ENCODE results near the gene CRABP2.

The CRABP2 gene

GRCh38 chr1:156728599-156729462, 23.4 kb upstream of the CRABP2 start, which contains the start of gene ISG20L2:
Gene ISG20L2, minus strand, starts transcription at chr1:156728766. Its CDS starts 1,114 bp downstream, at chr1:156727652.
- peak within 1 kb of the TSS; percentile 98 for H3K4me3 ChIP-seq (replicated peaks; ENCODE audit: low read depth, low read length)
- TF ChIP-seq CTCF (IDR thresholded peaks at IDR 0.05; ENCODE audit: low read depth, low read length, missing control alignments): no peak
- peak; percentile 92 for DNase-seq (ENCODE audit: extremely low read depth, low read depth)

- H3K4me3 ChIP-seq (replicated peaks; ENCODE audit: low read depth, low read length): peak within 1 kb of the TSS; percentile 98
- no peak for TF ChIP-seq CTCF (IDR thresholded peaks at IDR 0.05; ENCODE audit: low read depth, low read length, missing control alignments)
- no peak for DNase-seq (ENCODE audit: extremely low read depth, low read depth)
These were observed 22.7 kb upstream of the CRABP2 start, which contains the start of gene METTL25B for GRCh38 chr1:156727926-156728598. Gene METTL25B, plus strand, starts transcription at chr1:156728469. Its CDS starts 636 bp downstream, at chr1:156729105.

- peak overlapping the region; percentile 98 for H3K4me3 ChIP-seq (replicated peaks; ENCODE audit: low read depth, low read length)
- no peak for TF ChIP-seq CTCF (IDR thresholded peaks at IDR 0.05; ENCODE audit: low read depth, low read length, missing control alignments)
- DNase-seq (ENCODE audit: extremely low read depth, low read depth): no peak
These were observed 22.1 kb upstream of the CRABP2 start for GRCh38 chr1:156727492-156727891.

DNA sequence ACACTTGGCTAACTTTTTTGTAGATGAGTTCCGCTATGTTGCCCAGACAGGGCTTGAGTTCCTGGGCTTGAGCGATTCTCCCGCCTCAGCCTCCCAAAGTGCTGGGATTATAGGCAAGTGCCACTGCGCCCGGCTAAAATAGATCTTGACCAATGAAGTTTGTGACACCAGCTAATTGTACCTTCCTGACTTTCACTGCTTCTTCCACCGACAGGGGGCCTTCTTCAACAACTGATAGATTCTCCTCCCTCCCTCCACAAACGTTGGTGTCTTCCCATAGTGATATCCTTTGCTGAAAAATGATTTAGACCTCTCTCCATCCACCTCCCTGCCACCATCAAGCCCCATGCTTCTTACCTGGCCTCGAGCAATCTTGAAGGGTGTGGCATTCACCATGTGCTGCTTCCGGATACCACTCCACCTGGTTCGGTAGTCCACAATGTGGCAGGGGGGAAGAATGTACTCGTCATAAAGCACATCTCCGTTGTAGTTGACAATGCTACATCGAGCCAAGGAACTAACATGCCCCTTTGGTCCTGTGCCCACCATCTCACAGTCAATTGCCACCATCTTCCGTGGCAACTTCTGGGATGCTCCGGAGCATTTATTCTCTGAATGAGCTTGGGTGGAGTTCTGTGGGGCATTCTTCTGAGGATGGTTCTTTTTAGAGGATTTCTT, 21.3 kb upstream of the CRABP2 start:
- no peak for DNase-seq (ENCODE audit: extremely low read depth, low read depth)
- H3K4me3 ChIP-seq (replicated peaks; ENCODE audit: low read depth, low read length): peak overlapping the region; percentile 98
- TF ChIP-seq CTCF (IDR thresholded peaks at IDR 0.05; ENCODE audit: low read depth, low read length, missing control alignments): peak; percentile 69

DNA sequence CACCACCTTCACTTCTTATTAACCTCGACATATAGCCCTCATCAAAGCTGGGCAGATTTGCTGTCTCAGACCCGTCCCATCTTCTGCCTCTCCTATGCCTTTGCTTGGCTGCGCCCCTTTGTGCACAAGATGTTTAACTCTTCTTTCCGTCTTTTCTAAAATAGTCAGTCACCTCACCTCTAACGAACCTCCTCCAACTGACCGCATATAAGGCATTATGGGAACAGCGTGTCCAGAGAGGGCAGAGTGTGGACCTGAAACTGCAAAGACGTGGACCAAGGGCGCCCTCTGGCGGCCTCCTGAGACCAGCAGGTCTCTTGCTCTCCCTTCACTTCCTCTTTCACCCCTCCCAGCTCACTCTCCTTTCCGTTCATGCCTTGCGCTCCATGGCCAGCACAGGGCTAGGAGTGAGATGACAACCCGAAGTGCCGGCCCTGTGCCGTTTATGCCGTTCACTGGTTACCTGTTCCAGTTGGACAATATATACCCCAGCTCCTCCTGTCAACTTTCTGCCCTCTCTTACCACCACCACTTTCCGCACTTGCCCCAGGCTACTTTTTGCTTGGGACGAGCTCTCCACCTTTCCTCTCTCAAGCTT, 20.4 kb upstream of the CRABP2 start:
- DNase-seq (ENCODE audit: extremely low read depth, low read depth): peak; percentile 88
- peak overlapping the region; percentile 98 for H3K4me3 ChIP-seq (replicated peaks; ENCODE audit: low read depth, low read length)

More for the DNA sequence above, 20.4 kb upstream of the CRABP2 start:
- TF ChIP-seq CTCF (IDR thresholded peaks at IDR 0.05; ENCODE audit: low read depth, low read length, missing control alignments): peak; percentile 95
